Suprapubic skin (tissue), 4 donors: ENCODE results near the gene WDTC1. TPM values are rescaled to one million over a fixed set of nuclear protein-coding genes. Genes with fewer than 3 reads are reported as not detected.

Experiments
- DNase-seq, 2 donors: peaks; one replicate each; pipeline ENCODE4 v3.0.0-alpha.2; 2019; ENCODE audit warnings: low spot score in 2 of 2
- H3K27ac ChIP-seq: fragments of 200-600 bp; sonication (generic); one replicate; pipeline ENCODE4 v1.5.1; 2019
- H3K27me3 ChIP-seq: fragments of 200-600 bp; sonication (generic); one replicate; pipeline ENCODE4 v1.5.1; 2019
- H3K36me3 ChIP-seq: fragments of 200-600 bp; sonication (generic); one replicate; pipeline ENCODE4 v1.5.1; 2019
- H3K4me1 ChIP-seq: fragments of 200-600 bp; sonication (generic); one replicate; pipeline ENCODE4 v1.5.1; 2019
- H3K4me3 ChIP-seq: fragments of 200-600 bp; sonication (generic); one replicate; pipeline ENCODE4 v1.5.1; 2019; ENCODE audit warnings: mild to moderate bottlenecking
- H3K9me3 ChIP-seq: fragments of 200-600 bp; sonication (generic); one replicate; pipeline ENCODE4 v1.5.1; 2019
- EP300 ChIP-seq: sonication (generic); formaldehyde crosslinking; IDR thresholded peaks from one replicate; pipeline ENCODE4 v1.6.1; 2017; ENCODE audit warnings: antibody characterized with exemption
- POLR2A ChIP-seq, 2 donors: fragments of 450-650 bp; IDR thresholded peaks; one replicate each; pipeline ENCODE4 v1.6.1; 2017; ENCODE audit warnings: antibody characterized with exemption in 2 of 2, mild to moderate bottlenecking in 2 of 2, moderate library complexity in 2 of 2
- POLR2AphosphoS5 ChIP-seq, 3 donors: sonication (generic); formaldehyde crosslinking; IDR thresholded peaks; one replicate each; pipeline ENCODE4 v1.6.1; 2017; ENCODE audit warnings: antibody characterized with exemption in 3 of 3
- WGBS: methylation state at CpG from one replicate; pipeline ENCODE4 v1.1.5; 2018; 5-methylcytosine and 5-hydroxymethylcytosine counted together
- total RNA-seq, 4 donors: library from RNA; depleted of rRNA; stranded (reverse); fragments of >200 nt; gene quantifications; one replicate each; pipeline ENCODE4 v1.1.0, GENCODE V29; 2016
- TF ChIP-seq, protein P1 (sequence below), 2 donors: fragments of 200-600 bp in 1 of 2; fragments of 450-650 bp in 1 of 2; sonication (generic) in 1 of 2; IDR thresholded peaks; one replicate each; pipeline ENCODE4 v1.5.1; 2016 to 2019; ENCODE audit warnings: antibody characterized with exemption in 2 of 2, mild to moderate bottlenecking in 1 of 2, moderate library complexity in 1 of 2

The WDTC1 gene
- total RNA-seq, 4 donors from 2014 or later = 59.6 to 69.7 (median 64.5) TPM

DNA sequence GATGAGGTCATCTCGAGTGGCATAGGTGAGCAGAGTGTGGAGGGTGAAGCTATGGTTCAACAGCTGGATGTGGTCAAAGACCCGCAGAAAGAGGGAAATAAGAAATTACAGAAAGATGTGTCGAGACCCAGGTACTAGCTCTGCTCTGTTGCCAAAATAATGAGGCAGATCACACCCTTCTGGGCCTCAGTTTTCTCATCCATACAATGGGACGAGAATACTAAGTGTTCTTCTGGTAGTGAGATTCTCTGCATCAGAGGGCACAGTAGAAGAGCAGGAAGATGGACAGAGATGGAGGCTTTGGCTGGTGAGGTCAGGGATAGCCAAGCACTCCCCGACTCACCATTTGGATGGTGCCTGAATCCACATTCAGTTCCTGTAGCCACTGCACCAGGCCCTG lies 121.3 kb downstream of the WDTC1 start:
- H3K4me3 ChIP-seq = no peak overlapping the region
- WGBS = 94% methylated on average over 5 of the region's 5 CpGs
- no peak for DNase-seq
- peaks cover 74% of the 10 kb centered on the region for H3K36me3 ChIP-seq
- H3K27ac ChIP-seq = no peak overlapping the region
- H3K27me3 ChIP-seq = no peaks in the 10 kb centered on the region
- TF ChIP-seq, protein P1, sequence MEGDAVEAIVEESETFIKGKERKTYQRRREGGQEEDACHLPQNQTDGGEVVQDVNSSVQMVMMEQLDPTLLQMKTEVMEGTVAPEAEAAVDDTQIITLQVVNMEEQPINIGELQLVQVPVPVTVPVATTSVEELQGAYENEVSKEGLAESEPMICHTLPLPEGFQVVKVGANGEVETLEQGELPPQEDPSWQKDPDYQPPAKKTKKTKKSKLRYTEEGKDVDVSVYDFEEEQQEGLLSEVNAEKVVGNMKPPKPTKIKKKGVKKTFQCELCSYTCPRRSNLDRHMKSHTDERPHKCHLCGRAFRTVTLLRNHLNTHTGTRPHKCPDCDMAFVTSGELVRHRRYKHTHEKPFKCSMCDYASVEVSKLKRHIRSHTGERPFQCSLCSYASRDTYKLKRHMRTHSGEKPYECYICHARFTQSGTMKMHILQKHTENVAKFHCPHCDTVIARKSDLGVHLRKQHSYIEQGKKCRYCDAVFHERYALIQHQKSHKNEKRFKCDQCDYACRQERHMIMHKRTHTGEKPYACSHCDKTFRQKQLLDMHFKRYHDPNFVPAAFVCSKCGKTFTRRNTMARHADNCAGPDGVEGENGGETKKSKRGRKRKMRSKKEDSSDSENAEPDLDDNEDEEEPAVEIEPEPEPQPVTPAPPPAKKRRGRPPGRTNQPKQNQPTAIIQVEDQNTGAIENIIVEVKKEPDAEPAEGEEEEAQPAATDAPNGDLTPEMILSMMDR (IDR thresholded peaks at IDR 0.05) = no peak
- TF ChIP-seq POLR2A (IDR thresholded peaks at IDR 0.05) = no peak
- TF ChIP-seq POLR2AphosphoS5 (IDR thresholded peaks at IDR 0.05) = no peak
- no peak for TF ChIP-seq EP300
- no peaks in the 10 kb centered on the region for H3K9me3 ChIP-seq
- H3K4me1 ChIP-seq = peaks cover 36% of the 10 kb centered on the region

DNA sequence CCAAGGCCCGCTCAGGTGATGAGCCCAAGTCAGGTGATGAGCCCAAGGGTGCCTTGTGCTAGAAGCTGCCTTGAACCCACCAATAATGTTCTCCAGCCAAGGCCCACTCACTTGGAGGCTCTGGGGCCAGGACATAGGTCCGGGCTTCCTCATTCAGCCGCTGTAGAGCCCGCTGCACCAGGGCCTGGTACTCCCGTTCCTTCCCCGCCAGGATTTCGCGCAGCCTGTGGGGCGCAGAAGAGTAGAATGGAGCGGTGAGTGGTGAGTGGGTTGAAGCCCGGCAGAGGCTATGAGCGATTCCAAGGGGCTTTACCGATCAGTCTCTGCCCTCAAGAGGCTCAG lies 121.8 kb downstream of the WDTC1 start:
- Histone ChIP-seq H3K27ac (no peak overlapping the region), H3K27me3 (no peaks in the 10 kb centered on the region), H3K36me3 (peaks cover 80% of the 10 kb centered on the region), H3K9me3 (no peaks in the 10 kb centered on the region), H3K4me1 (peaks cover 35% of the 10 kb centered on the region), H3K4me3 (no peak overlapping the region)
- WGBS = 88% methylated on average over 8 of the region's 13 CpGs
- TF ChIP-seq, protein P1 (IDR thresholded peaks at IDR 0.05) = no peak
- TF ChIP-seq POLR2A (IDR thresholded peaks at IDR 0.05) (no peak), EP300 (no peak), POLR2AphosphoS5 (IDR thresholded peaks at IDR 0.05) (no peak)
- no peak for DNase-seq

DNA sequence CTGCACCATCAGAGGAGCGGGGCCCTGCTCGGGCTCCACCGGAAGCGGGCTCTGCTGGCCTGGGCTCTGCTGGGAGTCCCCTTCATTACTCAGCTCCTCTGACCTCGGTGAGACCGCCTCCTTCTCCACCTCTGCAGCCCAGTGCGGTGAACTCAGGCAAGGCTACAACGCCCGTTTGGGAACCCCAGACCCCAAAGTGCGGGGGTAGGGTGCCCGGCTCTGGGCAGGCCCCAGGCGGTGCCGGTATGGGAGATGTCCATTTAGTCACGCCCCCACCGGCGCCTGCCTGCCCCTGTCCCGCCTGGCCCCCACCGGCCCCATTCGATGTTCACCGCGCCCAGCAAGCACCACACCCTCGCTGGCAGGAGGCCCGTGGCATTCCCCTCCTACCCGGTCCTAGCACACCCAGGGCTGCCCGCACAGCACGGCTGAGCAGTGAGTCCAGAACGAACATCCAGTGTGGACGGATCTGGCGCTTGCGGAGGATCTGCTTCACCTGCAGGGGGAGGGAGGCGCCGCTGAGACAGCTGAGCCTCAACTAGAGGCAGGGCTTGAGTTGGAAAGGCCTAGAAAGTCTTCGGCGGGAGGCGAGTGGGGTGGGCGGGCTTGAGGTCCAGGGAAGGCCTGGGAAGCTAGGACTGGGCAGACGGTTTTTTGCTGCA lies 122.3 kb downstream of the WDTC1 start:
- no peak for DNase-seq
- H3K27me3 ChIP-seq = no peaks in the 10 kb centered on the region
- WGBS = 89% methylated on average over 9 of the region's 37 CpGs
- H3K9me3 ChIP-seq = no peaks in the 10 kb centered on the region
- peak overlapping the region; percentile 25 for H3K4me3 ChIP-seq
- peaks cover 85% of the 10 kb centered on the region for H3K36me3 ChIP-seq
- TF ChIP-seq POLR2A (IDR thresholded peaks at IDR 0.05) (no peak), POLR2AphosphoS5 (IDR thresholded peaks at IDR 0.05) (no peak), EP300 (no peak)
- TF ChIP-seq, protein P1 (IDR thresholded peaks at IDR 0.05) = no peak
- peaks cover 32% of the 10 kb centered on the region for H3K4me1 ChIP-seq
- peak overlapping the region; percentile 50 for H3K27ac ChIP-seq

DNA sequence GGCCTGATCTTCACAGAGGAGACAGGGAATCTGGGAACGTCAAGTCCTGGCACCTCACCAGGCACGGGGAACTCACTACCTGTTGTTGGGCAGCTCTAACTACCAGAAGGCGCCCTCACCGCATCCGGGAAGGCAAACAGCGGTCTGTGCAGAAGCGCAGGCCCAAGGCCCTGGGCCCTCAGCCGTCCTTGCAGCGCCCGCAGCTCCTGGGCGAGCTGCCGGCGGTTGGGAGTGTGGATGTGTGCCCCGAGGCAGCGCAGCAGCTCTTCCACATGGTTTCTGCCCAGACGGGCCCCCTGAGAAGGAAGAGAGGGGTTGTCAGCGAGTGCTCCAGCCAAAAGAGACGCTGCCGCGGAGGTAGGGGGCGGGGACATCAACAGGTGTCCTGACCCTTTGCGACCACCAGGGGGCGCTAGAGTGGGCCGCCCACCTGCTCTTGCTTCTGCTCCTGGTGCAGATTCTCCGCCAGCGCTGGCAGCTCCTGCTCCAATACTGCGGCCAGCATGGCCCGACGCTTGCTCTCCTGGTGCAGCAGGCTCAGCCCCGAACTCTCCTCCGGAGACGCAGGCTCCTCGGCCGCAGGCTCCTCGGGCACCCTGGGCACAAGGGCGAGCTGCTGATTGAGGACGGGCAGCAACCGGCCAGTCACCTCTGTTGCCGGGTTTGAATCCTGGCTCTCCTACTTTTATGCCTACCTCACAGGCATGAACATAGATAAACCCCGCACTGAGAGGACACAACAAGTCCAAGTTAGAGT lies 123.0 kb downstream of the WDTC1 start:
- 39% methylated on average over 22 of the region's 40 CpGs for WGBS
- Histone ChIP-seq H3K27ac (peak overlapping the region; percentile 50), H3K4me1 (peaks cover 32% of the 10 kb centered on the region), H3K36me3 (peaks cover 92% of the 10 kb centered on the region), H3K9me3 (no peaks in the 10 kb centered on the region), H3K27me3 (no peaks in the 10 kb centered on the region), H3K4me3 (peak overlapping the region; percentile 25)
- no peak for DNase-seq
- no peak for TF ChIP-seq POLR2A (IDR thresholded peaks at IDR 0.05)
- TF ChIP-seq EP300 = no peak
- no peak for TF ChIP-seq POLR2AphosphoS5 (IDR thresholded peaks at IDR 0.05)
- TF ChIP-seq, protein P1 (IDR thresholded peaks at IDR 0.05) = peak; percentile 92 to 97

Other genes with a start within 250 kb of the WDTC1 start
- 10 to 100 TPM in 3 of 4 donors, 1 to 10 TPM in 1; 7.9 to 41.7 (median 28.4) TPM for gene TRNP1, start 240.9 kb upstream of the WDTC1 start, total RNA-seq
- 100 to 1,000 TPM in 3 of 4 donors, 10 to 100 TPM in 1; 72.3 to 233 (median 198) TPM for gene TENT5B, start 221.8 kb upstream of the WDTC1 start, total RNA-seq
- 10 to 100 TPM; 18.1 to 28.1 (median 25.2) TPM for gene SLC9A1, start 79.5 kb upstream of the WDTC1 start, total RNA-seq
- 10 to 100 TPM; 19.7 to 31.8 (median 21.2) TPM for gene TMEM222, start 87.5 kb downstream of the WDTC1 start, total RNA-seq
- 100 to 1,000 TPM; 142 to 176 (median 168) TPM for gene SYTL1, start 107.4 kb downstream of the WDTC1 start, total RNA-seq
- 100 to 1,000 TPM in 3 of 4 donors, 10 to 100 TPM in 1; 85.4 to 147 (median 137) TPM for gene MAP3K6, start 132.3 kb downstream of the WDTC1 start, total RNA-seq
- gene FCN3, start 140.2 kb downstream of the WDTC1 start, total RNA-seq = 1 to 10 TPM; 2.3 to 7.1 (median 3.7) TPM
- 10 to 100 TPM in 2 of 4 donors, 1 to 10 TPM in 2; 5.9 to 14.3 (median 10.3) TPM for gene CD164L2, start 148.7 kb downstream of the WDTC1 start, total RNA-seq
- under 1 TPM in 2 of 4 donors, not detected in 2; 0.36 to 0.81 TPM for gene GPR3, start 158.0 kb downstream of the WDTC1 start, total RNA-seq